Measurements from ENCODE around the gene ZNF385A.
"Not testable (repeated sequence)": the region's sequence is repeated elsewhere in the genome, so short reads cannot be mapped to it uniquely, and the experiment has no call there.

The ZNF385A gene

GRCh38 chr12:54325442-54326109 lies 59.0 kb downstream of the ZNF385A start:
- DNase-seq (ENCODE audit: low read depth in 2 of 2) = not testable (repeated sequence)

- peak; percentile 84 for DNase-seq (ENCODE audit: low read depth in 2 of 2)
Measured at GRCh38 chr12:54324617-54325441, 59.7 kb downstream of the ZNF385A start, which contains the start of gene COPZ1. COPZ1 (plus strand) TSS chr12:54325131; CDS start chr12:54325164, 33 bp downstream.

GRCh38 chr12:54321363-54321762 lies 63.2 kb downstream of the ZNF385A start:
- no peak for DNase-seq (ENCODE audit: low read depth in 2 of 2)
